ENCODE results near the gene LAD1.

The LAD1 gene

DNA sequence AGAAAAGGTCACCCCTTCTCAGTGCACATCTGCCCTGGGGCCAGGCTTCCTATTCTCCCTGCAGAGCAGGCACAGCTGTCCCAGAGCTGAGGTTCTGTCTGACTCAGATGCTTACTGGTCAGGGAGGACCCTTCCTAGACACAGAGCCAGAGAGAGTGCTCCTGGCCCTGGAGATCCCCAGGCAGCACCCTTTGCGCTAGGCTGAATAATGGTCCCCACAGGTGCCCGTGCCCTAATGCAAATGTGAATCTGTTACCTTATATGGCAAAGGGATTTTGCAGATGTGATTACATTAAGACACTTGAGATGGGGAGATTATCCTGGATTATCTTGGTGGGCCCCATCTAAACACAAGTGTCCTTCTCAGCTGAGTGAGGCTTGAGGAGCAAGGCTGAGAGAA is 25.0 kb upstream of the LAD1 start:
- no peak for DNase-seq
- TF ChIP-seq GATA1 (IDR thresholded peaks at IDR 0.05; ENCODE audit: low read depth, low read length): no peak

DNA sequence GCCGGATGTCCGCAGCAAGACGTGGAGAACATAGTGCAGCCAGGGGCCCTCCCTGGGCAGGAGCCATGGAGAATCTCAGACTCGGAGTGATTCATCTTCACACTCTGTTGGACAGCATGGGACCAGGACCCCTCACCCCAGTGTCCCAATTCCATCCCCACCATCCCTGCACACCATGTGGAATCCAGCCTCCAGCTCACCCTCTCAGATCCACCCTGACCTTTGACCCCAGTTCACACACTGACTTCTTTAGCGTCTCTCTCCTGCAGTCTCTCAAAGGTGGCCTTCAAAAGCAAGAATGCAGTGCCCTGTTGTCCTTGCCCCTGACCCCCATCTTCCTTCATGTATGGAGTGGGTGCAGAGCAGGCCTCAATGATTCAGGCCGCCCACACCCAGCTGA is 24.5 kb upstream of the LAD1 start:
- DNase-seq: no peak
- TF ChIP-seq POLR2A (IDR thresholded peaks at IDR 0.05; ENCODE audit: low read length) (no peak), GATA1 (IDR thresholded peaks at IDR 0.05; ENCODE audit: low read depth, low read length) (no peak)

- TF ChIP-seq POLR2A (IDR thresholded peaks at IDR 0.05; ENCODE audit: low read length) (no peak), GATA1 (IDR thresholded peaks at IDR 0.05; ENCODE audit: low read depth, low read length) (no peak)
Observed at GRCh38 chr1:201422436-201423030, 23.4 kb upstream of the LAD1 start.

GRCh38 chr1:201422026-201422425 is 22.9 kb upstream of the LAD1 start:
- TF ChIP-seq GATA1 (IDR thresholded peaks at IDR 0.05; ENCODE audit: low read depth, low read length): no peak
- DNase-seq: no peak

More at GRCh38 chr1:201422436-201423030, 23.4 kb upstream of the LAD1 start:
- no peak for DNase-seq

GRCh38 chr1:201421041-201421440 is 21.9 kb upstream of the LAD1 start:
- no peak for DNase-seq

GRCh38 chr1:201420608-201421002 is 21.5 kb upstream of the LAD1 start:
- TF ChIP-seq GATA1 (IDR thresholded peaks at IDR 0.05; ENCODE audit: low read depth, low read length) (no peak), POLR2A (IDR thresholded peaks at IDR 0.05; ENCODE audit: low read length) (no peak)
- no peak for DNase-seq

More at GRCh38 chr1:201421041-201421440, 21.9 kb upstream of the LAD1 start:
- TF ChIP-seq GATA1 (IDR thresholded peaks at IDR 0.05; ENCODE audit: low read depth, low read length): no peak
- no peak for TF ChIP-seq POLR2A (IDR thresholded peaks at IDR 0.05; ENCODE audit: low read length)

DNA sequence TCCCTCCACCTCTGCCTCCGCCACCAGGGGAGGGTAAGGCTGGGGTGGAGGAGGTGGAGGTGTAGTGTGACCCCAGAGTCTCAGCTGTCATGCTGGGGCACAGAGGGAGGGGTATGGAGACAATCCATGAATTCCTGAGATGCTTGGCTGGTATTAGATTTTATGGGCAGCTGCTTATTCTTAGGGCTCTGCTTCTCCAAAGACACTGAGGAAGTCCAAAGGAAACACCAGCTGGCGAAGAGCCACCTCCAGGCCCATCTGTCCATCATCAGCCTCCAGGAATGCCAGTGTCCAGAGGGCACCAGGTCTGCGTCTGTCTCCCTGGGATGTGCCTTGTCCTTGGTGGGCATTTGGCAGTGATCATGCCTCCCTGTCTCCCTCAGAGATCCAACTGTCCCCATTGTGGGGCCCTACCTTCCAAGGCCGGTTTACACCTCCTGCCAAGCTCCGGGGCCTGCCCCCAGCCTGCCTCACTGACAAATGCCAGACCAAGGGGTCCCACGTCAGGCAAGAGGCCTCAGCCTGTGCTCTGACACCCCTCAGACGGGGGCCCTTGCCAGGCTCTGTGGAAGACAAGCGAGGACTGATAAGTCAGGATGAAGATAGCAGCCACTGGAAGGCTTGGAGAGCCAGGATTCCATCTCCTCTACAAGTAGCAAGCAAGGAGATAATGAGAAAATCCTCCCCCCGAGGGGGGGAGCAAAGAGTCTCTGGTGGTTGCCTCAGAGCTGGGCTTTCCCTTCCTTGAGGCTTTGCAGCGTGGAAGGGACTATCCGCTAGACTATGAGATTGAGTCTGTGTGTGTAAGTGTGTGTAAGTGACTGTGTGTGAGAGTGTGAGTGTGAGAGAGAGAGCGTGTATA is 20.9 kb upstream of the LAD1 start:
- no peak for DNase-seq
- TF ChIP-seq GATA1 (IDR thresholded peaks at IDR 0.05; ENCODE audit: low read depth, low read length) (no peak), POLR2A (IDR thresholded peaks at IDR 0.05; ENCODE audit: low read length) (no peak)

DNA sequence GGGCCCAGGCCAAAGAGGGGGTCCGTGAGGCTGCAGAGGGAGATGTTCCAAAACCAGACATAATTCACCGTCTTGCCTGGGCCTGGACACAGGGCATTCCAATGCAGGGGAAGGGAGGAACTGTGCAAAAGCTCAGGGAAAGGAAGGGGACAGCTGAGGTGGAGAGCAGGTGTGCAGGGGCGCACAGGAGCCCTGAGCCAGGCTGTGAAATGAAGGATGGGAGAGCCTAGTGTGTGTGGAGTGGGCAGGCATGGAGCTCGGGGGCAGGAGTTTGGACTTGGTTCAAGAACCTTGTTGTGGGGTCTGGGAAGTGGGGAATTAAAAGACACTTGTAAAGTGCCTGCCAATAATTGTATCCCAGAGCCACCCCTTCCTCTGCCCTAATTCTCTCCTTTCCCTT is 20.1 kb upstream of the LAD1 start:
- TF ChIP-seq GATA1 (IDR thresholded peaks at IDR 0.05; ENCODE audit: low read depth, low read length) (no peak), POLR2A (IDR thresholded peaks at IDR 0.05; ENCODE audit: low read length) (no peak)
- DNase-seq: no peak

GRCh38 chr1:201418461-201418860 is 19.3 kb upstream of the LAD1 start:
- no peak for DNase-seq
- TF ChIP-seq POLR2A (IDR thresholded peaks at IDR 0.05; ENCODE audit: low read length): no peak
- no peak for TF ChIP-seq GATA1 (IDR thresholded peaks at IDR 0.05; ENCODE audit: low read depth, low read length)

DNA sequence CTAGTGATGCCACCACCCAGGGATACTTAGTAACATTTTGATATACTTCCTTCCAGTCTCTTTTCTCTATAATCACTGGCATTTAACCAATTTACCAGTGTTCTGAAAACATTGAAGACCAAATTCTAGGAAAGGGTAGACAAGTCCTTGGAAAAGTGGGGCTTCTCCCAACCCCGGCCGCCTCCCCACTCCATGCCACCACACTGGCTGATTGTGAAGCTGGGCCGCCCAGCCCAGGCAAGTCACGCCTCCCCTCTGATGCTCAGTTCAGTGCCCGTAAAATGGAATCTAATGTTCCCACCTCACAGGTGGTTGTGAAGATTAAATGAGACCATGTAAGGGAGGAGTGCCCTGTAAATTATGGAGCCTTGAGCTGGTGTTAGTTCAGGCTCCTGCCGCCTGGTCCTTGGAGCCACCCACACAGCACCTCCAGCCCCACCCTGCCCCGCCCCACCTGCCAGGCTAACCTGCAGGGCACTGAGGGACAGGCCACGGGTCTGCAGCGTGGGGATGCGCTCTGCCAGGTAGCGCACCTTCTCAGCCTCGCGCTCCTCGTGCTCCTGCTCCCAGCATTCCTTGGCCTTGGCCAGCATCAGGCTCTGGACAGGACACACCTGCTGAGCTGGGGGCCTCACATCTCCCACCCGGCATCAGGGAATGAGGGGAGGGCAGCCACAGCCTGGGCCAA is 15.1 kb upstream of the LAD1 start:
- no peak for DNase-seq
- TF ChIP-seq POLR2A (IDR thresholded peaks at IDR 0.05; ENCODE audit: low read length) (no peak), GATA1 (IDR thresholded peaks at IDR 0.05; ENCODE audit: low read depth, low read length) (no peak)

- TF ChIP-seq POLR2A (IDR thresholded peaks at IDR 0.05; ENCODE audit: low read length) (no peak), GATA1 (IDR thresholded peaks at IDR 0.05; ENCODE audit: low read depth, low read length) (no peak)
- DNase-seq: no peak
Observed at GRCh38 chr1:201411292-201411691, 12.2 kb upstream of the LAD1 start.

- no peak for DNase-seq
- no peak for TF ChIP-seq GATA1 (IDR thresholded peaks at IDR 0.05; ENCODE audit: low read depth, low read length)
- TF ChIP-seq POLR2A (IDR thresholded peaks at IDR 0.05; ENCODE audit: low read length): no peak
Observed at GRCh38 chr1:201409440-201409839, 10.3 kb upstream of the LAD1 start.

DNA sequence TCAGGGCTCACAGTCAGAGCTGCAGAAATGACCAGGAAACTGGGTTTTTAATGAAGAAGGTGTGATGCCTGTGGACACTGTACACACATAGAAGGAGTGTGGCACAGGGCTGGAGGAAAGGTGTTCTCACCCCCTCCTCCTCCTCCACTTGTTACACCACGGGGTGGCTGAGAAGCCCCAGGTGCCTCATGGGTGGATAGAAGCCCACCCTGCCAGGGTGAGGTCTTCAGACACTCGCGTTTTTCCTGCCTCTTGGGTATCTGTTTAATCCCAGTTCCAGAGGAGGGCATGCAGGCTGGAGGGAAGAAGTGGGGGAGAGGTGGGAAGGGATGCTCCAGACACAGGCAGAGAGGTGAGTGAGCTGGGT is 9.7 kb upstream of the LAD1 start:
- no peak for DNase-seq
- no peak for TF ChIP-seq POLR2A (IDR thresholded peaks at IDR 0.05; ENCODE audit: low read length)
- TF ChIP-seq GATA1 (IDR thresholded peaks at IDR 0.05; ENCODE audit: low read depth, low read length): no peak

GRCh38 chr1:201408176-201408833 is 9.2 kb upstream of the LAD1 start:
- TF ChIP-seq POLR2A (IDR thresholded peaks at IDR 0.05; ENCODE audit: low read length): no peak
- no peak for TF ChIP-seq GATA1 (IDR thresholded peaks at IDR 0.05; ENCODE audit: low read depth, low read length)
- DNase-seq: peak; percentile 59 to 77
